CD4-positive, alpha-beta T cell treated with Interleukin-6 at 100 ng/mL for 8 hours (primary cell): ENCODE data around the gene EPN2.
A peak's percentile ranks its signal among the peaks of the same experiment; 100 is the strongest.

Experiments used
- DNase-seq: peaks from one replicate; pipeline ENCODE4 v3.0.0-alpha.2; 2020; ENCODE audit warnings: mixed read lengths, low spot score

The EPN2 gene

GRCh38 chr17:19331134-19331533 is 94.0 kb downstream of the EPN2 start:
- DNase-seq, result no peak

- DNase-seq, result no peak
Measured at GRCh38 chr17:19331543-19332245, 94.5 kb downstream of the EPN2 start.

DNA sequence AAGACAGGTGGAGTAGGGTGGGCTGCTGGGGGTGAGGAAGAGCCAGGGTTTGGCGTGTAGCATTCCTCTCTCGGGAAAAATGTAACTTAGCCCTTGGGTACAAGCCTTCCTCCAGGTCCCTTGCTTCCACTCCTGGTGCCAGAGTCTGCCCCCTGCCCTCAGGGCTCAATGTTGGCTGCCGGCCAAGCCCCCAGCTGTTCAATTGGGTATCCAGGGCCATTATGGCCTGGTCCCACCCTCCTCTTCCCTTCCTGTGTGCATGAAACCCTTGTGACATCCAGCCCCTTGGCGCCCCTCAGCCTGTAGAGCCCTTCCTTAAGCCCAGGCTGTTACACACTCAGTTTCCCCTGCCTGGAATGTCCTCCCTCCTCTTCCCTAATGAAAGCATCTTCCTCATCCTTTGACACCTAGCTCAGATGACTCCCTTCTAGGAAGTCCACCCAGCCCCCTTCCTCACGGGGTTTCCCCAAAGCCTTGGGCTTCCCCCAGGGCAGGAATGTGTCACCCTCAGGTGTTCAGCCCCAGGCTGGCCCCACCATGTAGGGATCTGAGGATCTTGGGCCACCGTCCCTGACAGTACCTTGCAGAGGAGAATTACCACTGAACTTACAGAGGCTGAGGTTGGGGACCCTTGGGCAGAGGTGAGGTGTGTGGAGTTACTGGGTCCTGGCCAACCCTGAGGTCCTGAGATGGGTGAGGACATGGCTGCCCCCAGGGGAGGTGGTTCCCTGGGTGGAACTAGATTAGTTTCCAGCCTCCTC is 95.4 kb downstream of the EPN2 start:
- DNase-seq, result no peak

- no peak for DNase-seq
Measured at GRCh38 chr17:19333132-19333440, 95.9 kb downstream of the EPN2 start.

DNA sequence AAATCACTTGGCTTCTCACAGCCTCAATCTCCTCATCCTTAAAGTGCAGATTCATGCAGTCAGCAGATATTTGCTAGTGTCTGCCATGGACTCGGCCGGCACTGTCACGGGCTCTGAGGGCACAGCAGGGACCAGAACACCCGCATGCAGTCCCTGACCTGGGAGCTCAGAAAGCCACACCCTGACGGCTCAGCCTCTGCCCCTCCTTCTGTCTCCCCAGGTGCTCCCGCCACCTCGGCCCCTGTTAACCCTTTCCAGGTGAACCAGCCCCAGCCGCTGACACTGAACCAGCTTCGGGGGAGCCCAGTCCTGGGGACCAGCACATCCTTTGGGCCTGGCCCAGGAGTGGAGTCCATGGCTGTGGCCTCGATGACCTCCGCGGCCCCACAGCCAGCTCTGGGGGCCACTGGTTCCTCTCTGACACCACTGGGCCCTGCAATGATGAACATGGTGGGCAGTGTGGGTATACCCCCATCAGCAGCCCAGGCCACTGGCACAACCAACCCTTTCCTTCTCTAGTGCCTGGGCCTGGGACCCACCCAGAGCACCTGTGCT is 96.6 kb downstream of the EPN2 start:
- DNase-seq, result no peak

GRCh38 chr17:19334331-19334730 is 97.2 kb downstream of the EPN2 start:
- DNase-seq, result no peak

- DNase-seq, result no peak
Measured at GRCh38 chr17:19335951-19336631, 98.9 kb downstream of the EPN2 start.

- DNase-seq, result no peak
Measured at GRCh38 chr17:19336938-19337711, 100.0 kb downstream of the EPN2 start.

DNA sequence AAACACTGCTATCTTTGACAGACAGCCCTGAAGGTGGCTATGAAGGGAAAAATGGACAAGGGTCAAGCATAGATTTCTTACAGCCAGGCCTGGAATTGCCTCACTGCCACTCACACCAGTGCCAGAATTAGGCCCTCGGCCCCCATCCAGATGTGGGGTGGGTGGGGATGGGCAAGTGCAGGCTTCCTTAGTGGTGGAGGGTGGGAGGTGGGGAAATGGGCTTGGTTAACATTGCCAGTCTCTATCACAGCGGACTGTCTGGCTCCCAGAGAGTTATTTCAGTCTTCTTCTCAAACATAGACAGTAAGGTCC is 100.5 kb downstream of the EPN2 start:
- no peak for DNase-seq

DNA sequence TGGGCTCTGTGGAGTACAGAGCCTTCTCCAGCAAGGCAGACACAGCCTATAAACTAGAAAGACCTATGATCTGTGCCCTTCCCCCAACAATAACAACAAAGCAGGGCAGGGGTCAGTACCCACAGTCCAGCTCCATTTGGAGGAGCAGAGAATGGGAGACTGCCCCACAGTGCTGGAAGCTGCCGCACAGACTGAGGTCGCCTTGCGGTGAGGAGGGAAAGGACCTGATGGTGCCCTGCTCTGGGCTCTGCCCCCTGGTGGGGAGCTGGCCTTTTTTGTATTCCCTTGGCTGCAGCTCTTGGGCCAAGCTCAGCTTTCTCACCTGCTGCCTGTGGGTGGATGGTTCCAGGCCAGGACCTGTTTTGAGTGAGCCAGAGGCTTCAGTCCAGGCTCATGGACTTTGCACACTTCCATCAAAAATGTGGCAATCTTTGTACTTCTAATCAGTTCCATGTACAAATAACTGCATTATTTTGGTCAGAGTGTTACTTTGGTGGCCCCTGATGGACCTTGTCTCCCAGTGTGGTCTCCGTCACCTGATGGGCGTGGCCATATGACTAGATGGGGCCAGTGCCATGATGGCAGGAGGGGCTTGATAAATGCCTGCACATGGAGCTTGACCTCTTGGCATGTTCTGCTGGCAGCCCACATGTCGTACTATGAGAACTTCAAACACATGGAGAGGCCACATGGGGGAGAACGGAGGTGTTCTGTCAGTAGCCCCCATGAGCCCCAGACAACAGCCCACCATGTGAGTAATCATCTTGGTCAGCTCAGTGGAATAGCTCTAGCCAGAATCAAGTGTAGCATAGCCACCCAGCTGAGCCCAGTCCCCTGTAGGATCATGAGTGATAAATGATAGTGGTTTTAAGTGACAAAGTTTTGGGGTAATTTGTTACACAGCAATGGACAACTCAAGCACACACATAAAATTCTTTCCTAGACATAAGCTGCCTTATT is 101.1 kb downstream of the EPN2 start:
- DNase-seq, result peak; percentile 61

GRCh38 chr17:19339341-19339815 is 102.2 kb downstream of the EPN2 start:
- DNase-seq, result no peak

- DNase-seq, result no peak
Measured at GRCh38 chr17:19341211-19341631, 104.1 kb downstream of the EPN2 start.

GRCh38 chr17:19341641-19342610 is 104.8 kb downstream of the EPN2 start:
- DNase-seq, result no peak

GRCh38 chr17:19342611-19343255 is 105.6 kb downstream of the EPN2 start:
- DNase-seq, result no peak

DNA sequence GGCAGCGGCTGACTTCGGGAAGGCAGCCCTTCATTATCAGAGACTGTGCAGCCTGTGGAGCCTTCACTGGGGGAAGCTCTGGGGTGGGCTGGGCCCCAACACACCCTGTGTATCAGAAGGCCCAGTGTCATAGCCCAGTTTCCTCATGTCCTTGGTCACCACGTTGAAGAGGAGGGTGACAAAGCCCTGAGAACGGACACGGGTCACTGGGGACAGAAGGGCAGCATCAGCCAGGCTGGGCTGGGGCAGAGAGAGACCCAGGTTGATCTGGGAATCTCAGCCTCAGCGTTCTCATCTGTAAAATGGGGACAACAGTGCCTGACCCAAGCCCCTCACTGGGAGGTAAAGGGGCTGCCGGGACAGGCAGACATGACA is 106.1 kb downstream of the EPN2 start:
- DNase-seq, result no peak

GRCh38 chr17:19343671-19344151 is 106.5 kb downstream of the EPN2 start:
- DNase-seq, result no peak

DNA sequence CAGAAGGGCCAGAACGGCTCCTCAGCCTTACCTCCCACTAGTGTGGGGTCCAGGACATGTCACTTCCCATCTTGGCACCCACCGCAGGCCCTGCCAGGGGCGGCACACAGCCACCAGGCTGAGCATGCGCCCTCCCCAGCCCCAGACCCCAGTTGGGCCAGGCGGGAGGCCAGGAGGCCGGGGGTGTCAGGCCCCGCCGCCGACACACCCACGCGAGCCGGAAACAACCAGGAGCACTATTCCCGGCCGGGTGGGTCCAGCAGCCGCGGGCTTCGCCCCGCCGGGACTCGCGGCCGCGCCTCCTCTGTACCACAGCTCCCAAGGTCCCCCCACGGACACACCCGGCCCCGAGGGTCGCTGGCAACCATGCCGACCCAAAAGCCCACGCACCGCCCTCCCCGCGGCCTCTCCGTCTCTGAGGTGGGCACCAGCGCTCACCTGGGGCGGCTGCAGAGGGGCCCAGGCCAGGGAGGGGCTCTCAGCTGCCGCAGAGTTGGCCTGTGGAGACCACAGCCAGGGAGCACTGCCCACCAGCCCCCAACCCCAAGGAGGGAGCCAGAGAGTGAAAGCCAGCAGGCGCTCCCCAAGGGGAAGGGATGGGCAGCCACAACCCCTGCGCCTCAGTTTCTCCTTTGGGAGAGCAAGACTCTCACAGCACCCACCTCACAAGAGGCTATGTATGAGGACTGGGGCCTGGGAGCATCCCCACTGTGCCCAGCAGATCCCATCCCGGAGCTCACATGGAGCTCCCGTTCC is 107.3 kb downstream of the EPN2 start:
- no peak for DNase-seq

DNA sequence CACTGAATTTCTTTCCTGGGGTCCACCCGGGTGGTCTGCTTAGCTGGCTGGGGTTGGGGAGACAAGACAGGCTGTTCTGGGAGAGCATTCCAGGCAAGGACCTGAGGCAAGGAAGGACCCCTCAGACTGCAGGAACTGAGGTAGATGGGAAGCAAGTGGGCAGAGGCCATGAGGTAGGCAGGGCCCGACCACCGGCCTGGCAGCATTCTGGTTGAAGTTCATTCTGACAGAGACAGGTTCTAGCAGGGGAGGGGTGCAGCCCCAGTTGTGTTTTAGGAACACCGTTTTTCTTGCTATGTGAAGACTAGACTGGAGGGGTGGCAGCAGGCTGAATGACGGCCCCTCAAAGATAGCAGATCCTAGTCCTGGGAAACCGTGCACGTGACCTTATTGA is 107.9 kb downstream of the EPN2 start:
- no peak for DNase-seq
